Measurements from ENCODE around the gene PI3. TPM values are rescaled to one million over a fixed set of nuclear protein-coding genes. Genes with fewer than 3 reads are reported as not detected.

Gene PI3
- total and polyA plus RNA-seq, 9 of the 15 experiments (the other 6 are each of a cell fraction or from before 2014, with no cell fraction given), result not detected

- Histone ChIP-seq H3K9me1 (ENCODE audit: control insufficient read depth, insufficient read depth, low read length) (no peaks in the 10 kb centered on the region), H2AFZ (ENCODE audit: low read depth, low read length) (no peak within 1 kb of the TSS), H3K9ac (ENCODE audit: insufficient read depth in 1 of 2, low read depth in 2 of 2, low read length in 2 of 2) (no peak within 1 kb of the TSS), H3K4me2 (ENCODE audit: insufficient read depth, low read length) (no peak within 1 kb of the TSS), H3K4me1 (replicated peaks in 1 of 2; ENCODE audit: control insufficient read depth in 2 of 2, insufficient read depth in 2 of 2, low read length in 2 of 2) (no peaks in the 10 kb centered on the region), H3K79me2 (ENCODE audit: control insufficient read depth, insufficient read depth, low read length) (no peaks in the 10 kb centered on the region), H4K20me1 (replicated peaks; ENCODE audit: control insufficient read depth, insufficient read depth, low read length) (no peaks in the 10 kb centered on the region), H3K36me3 (ENCODE audit: control insufficient read depth, insufficient read depth, low read length) (no peaks in the 10 kb centered on the region), H3K9me3 (replicated peaks; ENCODE audit: control insufficient read depth, insufficient read depth, low read depth, low read length) (no peaks in the 10 kb centered on the region), H3K27me3 (ENCODE audit: control insufficient read depth in 2 of 2, insufficient read depth in 2 of 2, low read length in 2 of 2) (peaks cover 0 to 10% of the 10 kb centered on the region in 2 experiments; a peak in 2 of 5 replicates), H3K27ac (ENCODE audit: extremely low read depth, low read depth, low read length) (no peak within 1 kb of the TSS), H3K4me3 (no peak within 1 kb of the TSS)
- ChIA-PET CTCF (ENCODE audit: low intra/inter-chr PET ratio) (no interaction called here), POLR2A (no interaction called here)
- in situ Hi-C loops (cut with MboI) (no loop called here), intact Hi-C loops (cut with micrococcal nuclease) (no loop called here)
- no peak for ATAC-seq
- no peak for DNase-seq (ENCODE audit: extremely low read depth in 1 of 4, low spot score in 3 of 4)
- no TSS peak for BruUV-seq (replicated peaks)
- FAIRE-seq, result no peak
- 0% methylated on average over 4 of the region's 4 CpGs for WGBS (ENCODE audit: insufficient coverage, low coverage, missing lambda C conversion rate)
- TF ChIP-seq NFYB (IDR thresholded peaks at IDR 0.05; ENCODE audit: extremely low read depth, insufficient read length), result no peak
- TF ChIP-seq KDM2B (CRISPR knock-in tag; IDR thresholded peaks at IDR 0.05), result no peak
- no peak for TF ChIP-seq ZBTB17 (CRISPR knock-in tag; IDR thresholded peaks at IDR 0.05)
Observed at GRCh38 chr20:45221076-45221475, 46.4 kb downstream of the PI3 start, which contains the start of gene SEMG2. SEMG2 (plus strand) TSS chr20:45221373; CDS start chr20:45221390, 17 bp downstream.

- in situ Hi-C loops (cut with MboI), result no loop called here
Observed at GRCh38 chr20:45223136-45223535, 48.4 kb downstream of the PI3 start.

More at GRCh38 chr20:45223136-45223535, 48.4 kb downstream of the PI3 start:
- no peaks in the 10 kb centered on the region for H3K79me2 ChIP-seq (ENCODE audit: control insufficient read depth, insufficient read depth, low read length)
- POLR2A ChIA-PET, result no interaction called here
- no peaks in the 10 kb centered on the region for H3K36me3 ChIP-seq (ENCODE audit: control insufficient read depth, insufficient read depth, low read length)
- peaks cover 0 to 10% of the 10 kb centered on the region in 2 experiments; a peak in 2 of 5 replicates for H3K27me3 ChIP-seq (ENCODE audit: control insufficient read depth in 2 of 2, insufficient read depth in 2 of 2, low read length in 2 of 2)
- H3K9me1 ChIP-seq (ENCODE audit: control insufficient read depth, insufficient read depth, low read length), result no peaks in the 10 kb centered on the region
- H3K4me3 ChIP-seq, result no peak overlapping the region
- CTCF ChIA-PET (ENCODE audit: low intra/inter-chr PET ratio), result no interaction called here
- no peak for ATAC-seq
- H3K4me2 ChIP-seq (ENCODE audit: insufficient read depth, low read length), result no peak overlapping the region
- no TSS peak for BruUV-seq (replicated peaks)
- DNase-seq (ENCODE audit: extremely low read depth in 1 of 4, low spot score in 3 of 4), result no peak
- no peaks in the 10 kb centered on the region for H4K20me1 ChIP-seq (replicated peaks; ENCODE audit: control insufficient read depth, insufficient read depth, low read length)
- intact Hi-C loops (cut with micrococcal nuclease), result no loop called here
- H2AFZ ChIP-seq (ENCODE audit: low read depth, low read length), result no peak overlapping the region
- FAIRE-seq, result no peak
- no peak for TF ChIP-seq SETDB1 (IDR thresholded peaks at IDR 0.05; ENCODE audit: low read length)
- TF ChIP-seq RFX1 (IDR thresholded peaks at IDR 0.05), result peak; percentile 75
- H3K4me1 ChIP-seq (replicated peaks in 1 of 2; ENCODE audit: control insufficient read depth in 2 of 2, insufficient read depth in 2 of 2, low read length in 2 of 2), result no peaks in the 10 kb centered on the region
- H3K9ac ChIP-seq (ENCODE audit: insufficient read depth in 1 of 2, low read depth in 2 of 2, low read length in 2 of 2), result no peak overlapping the region
- H3K27ac ChIP-seq (ENCODE audit: extremely low read depth, low read depth, low read length), result no peak overlapping the region
- H3K9me3 ChIP-seq (replicated peaks; ENCODE audit: control insufficient read depth, insufficient read depth, low read depth, low read length), result no peaks in the 10 kb centered on the region

Other genes with a start within 250 kb of the PI3 start
Only the 7 nearest of the 15 such genes appear.
- gene KCNS1, start 73.8 kb upstream of the PI3 start, total RNA-seq (2014; rRNA removed), result not detected in 2 replicates
- gene KCNS1, start 73.8 kb upstream of the PI3 start, total RNA-seq (2014; rRNA removed; fragmentation: Illumina TruSeq; extraction: Trizol), result not detected in 2 replicates
- gene KCNS1, start 73.8 kb upstream of the PI3 start, total RNA-seq (2015; rRNA removed; fragmentation: Illumina TruSeq; extraction: Trizol), result not detected in 2 replicates
- not detected in 2 replicates for gene KCNS1, start 73.8 kb upstream of the PI3 start, total RNA-seq (2021)
- gene KCNS1, start 73.8 kb upstream of the PI3 start, polyA plus RNA-seq (2011; rRNA removed), result not detected in 2 replicates
- gene KCNS1, start 73.8 kb upstream of the PI3 start, polyA plus RNA-seq (2014; fragmentation: Illumina TruSeq; extraction: Trizol), result not detected in 2 replicates
- not detected for gene KCNS1, start 73.8 kb upstream of the PI3 start, polyA plus RNA-seq (2014; fragmentation: Nextera tagmentation; extraction: Ambion mirVana)
- not detected in 2 replicates for gene KCNS1, start 73.8 kb upstream of the PI3 start, polyA plus RNA-seq (2014; rRNA removed)
- not detected in 2 replicates for gene WFDC5, start 59.7 kb upstream of the PI3 start, total RNA-seq (2014; rRNA removed)
- gene WFDC5, start 59.7 kb upstream of the PI3 start, total RNA-seq (2014; rRNA removed; fragmentation: Illumina TruSeq; extraction: Trizol), result not detected in 2 replicates
- gene WFDC5, start 59.7 kb upstream of the PI3 start, total RNA-seq (2015; rRNA removed; fragmentation: Illumina TruSeq; extraction: Trizol), result not detected in 2 replicates
- not detected in 2 replicates for gene WFDC5, start 59.7 kb upstream of the PI3 start, total RNA-seq (2021)
- gene WFDC5, start 59.7 kb upstream of the PI3 start, polyA plus RNA-seq (2011; rRNA removed), result not detected in 2 replicates
- not detected in 2 replicates for gene WFDC5, start 59.7 kb upstream of the PI3 start, polyA plus RNA-seq (2014; fragmentation: Illumina TruSeq; extraction: Trizol)
- not detected for gene WFDC5, start 59.7 kb upstream of the PI3 start, polyA plus RNA-seq (2014; fragmentation: Nextera tagmentation; extraction: Ambion mirVana)
- not detected in 2 replicates for gene WFDC5, start 59.7 kb upstream of the PI3 start, polyA plus RNA-seq (2014; rRNA removed)
- gene WFDC12, start 50.4 kb upstream of the PI3 start, total RNA-seq (2014; rRNA removed), result not detected in 2 replicates
- not detected in 2 replicates for gene WFDC12, start 50.4 kb upstream of the PI3 start, total RNA-seq (2014; rRNA removed; fragmentation: Illumina TruSeq; extraction: Trizol)
- not detected in 2 replicates for gene WFDC12, start 50.4 kb upstream of the PI3 start, total RNA-seq (2015; rRNA removed; fragmentation: Illumina TruSeq; extraction: Trizol)
- not detected in 2 replicates for gene WFDC12, start 50.4 kb upstream of the PI3 start, total RNA-seq (2021)
- not detected in 2 replicates for gene WFDC12, start 50.4 kb upstream of the PI3 start, polyA plus RNA-seq (2011; rRNA removed)
- not detected in 2 replicates for gene WFDC12, start 50.4 kb upstream of the PI3 start, polyA plus RNA-seq (2014; fragmentation: Illumina TruSeq; extraction: Trizol)
- not detected for gene WFDC12, start 50.4 kb upstream of the PI3 start, polyA plus RNA-seq (2014; fragmentation: Nextera tagmentation; extraction: Ambion mirVana)
- gene WFDC12, start 50.4 kb upstream of the PI3 start, polyA plus RNA-seq (2014; rRNA removed), result not detected in 2 replicates
- gene SEMG1, start 32.1 kb downstream of the PI3 start, total RNA-seq (2014; rRNA removed), result not detected in 2 replicates
- not detected in 2 replicates for gene SEMG1, start 32.1 kb downstream of the PI3 start, total RNA-seq (2014; rRNA removed; fragmentation: Illumina TruSeq; extraction: Trizol)
- gene SEMG1, start 32.1 kb downstream of the PI3 start, total RNA-seq (2015; rRNA removed; fragmentation: Illumina TruSeq; extraction: Trizol), result not detected in 2 replicates
- not detected in 2 replicates for gene SEMG1, start 32.1 kb downstream of the PI3 start, total RNA-seq (2021)
- gene SEMG1, start 32.1 kb downstream of the PI3 start, polyA plus RNA-seq (2011; rRNA removed), result not detected in 2 replicates
- gene SEMG1, start 32.1 kb downstream of the PI3 start, polyA plus RNA-seq (2014; fragmentation: Illumina TruSeq; extraction: Trizol), result not detected in 2 replicates
- not detected for gene SEMG1, start 32.1 kb downstream of the PI3 start, polyA plus RNA-seq (2014; fragmentation: Nextera tagmentation; extraction: Ambion mirVana)
- gene SEMG1, start 32.1 kb downstream of the PI3 start, polyA plus RNA-seq (2014; rRNA removed), result not detected in 2 replicates
- not detected in 2 replicates for gene SEMG2, start 46.5 kb downstream of the PI3 start, total RNA-seq (2014; rRNA removed)
- gene SEMG2, start 46.5 kb downstream of the PI3 start, total RNA-seq (2014; rRNA removed; fragmentation: Illumina TruSeq; extraction: Trizol), result not detected in 2 replicates
- gene SEMG2, start 46.5 kb downstream of the PI3 start, total RNA-seq (2015; rRNA removed; fragmentation: Illumina TruSeq; extraction: Trizol), result not detected in 2 replicates
- not detected in 2 replicates for gene SEMG2, start 46.5 kb downstream of the PI3 start, total RNA-seq (2021)
- gene SEMG2, start 46.5 kb downstream of the PI3 start, polyA plus RNA-seq (2011; rRNA removed), result not detected in 2 replicates
- gene SEMG2, start 46.5 kb downstream of the PI3 start, polyA plus RNA-seq (2014; fragmentation: Illumina TruSeq; extraction: Trizol), result not detected in 2 replicates
- gene SEMG2, start 46.5 kb downstream of the PI3 start, polyA plus RNA-seq (2014; fragmentation: Nextera tagmentation; extraction: Ambion mirVana), result not detected
- not detected in 2 replicates for gene SEMG2, start 46.5 kb downstream of the PI3 start, polyA plus RNA-seq (2014; rRNA removed)
- not detected in 2 replicates for gene SLPI, start 79.7 kb downstream of the PI3 start, total RNA-seq (2014; rRNA removed)
- gene SLPI, start 79.7 kb downstream of the PI3 start, total RNA-seq (2014; rRNA removed; fragmentation: Illumina TruSeq; extraction: Trizol), result not detected in 2 replicates
- gene SLPI, start 79.7 kb downstream of the PI3 start, total RNA-seq (2015; rRNA removed; fragmentation: Illumina TruSeq; extraction: Trizol), result not detected in 2 replicates
- 0.67 and 0.78 TPM in 2 replicates for gene SLPI, start 79.7 kb downstream of the PI3 start, total RNA-seq (2021)
- not detected in 2 replicates for gene SLPI, start 79.7 kb downstream of the PI3 start, polyA plus RNA-seq (2011; rRNA removed)
- gene SLPI, start 79.7 kb downstream of the PI3 start, polyA plus RNA-seq (2014; fragmentation: Illumina TruSeq; extraction: Trizol), result not detected in 2 replicates
- gene SLPI, start 79.7 kb downstream of the PI3 start, polyA plus RNA-seq (2014; fragmentation: Nextera tagmentation; extraction: Ambion mirVana), result not detected
- gene SLPI, start 79.7 kb downstream of the PI3 start, polyA plus RNA-seq (2014; rRNA removed), result not detected in 2 replicates
- not detected in 2 replicates for gene RBPJL, start 131.9 kb downstream of the PI3 start, total RNA-seq (2014; rRNA removed)
- gene RBPJL, start 131.9 kb downstream of the PI3 start, total RNA-seq (2014; rRNA removed; fragmentation: Illumina TruSeq; extraction: Trizol), result not detected in 2 replicates
- gene RBPJL, start 131.9 kb downstream of the PI3 start, total RNA-seq (2015; rRNA removed; fragmentation: Illumina TruSeq; extraction: Trizol), result not detected in 2 replicates
- not detected in 2 replicates for gene RBPJL, start 131.9 kb downstream of the PI3 start, total RNA-seq (2021)
- not detected in 2 replicates for gene RBPJL, start 131.9 kb downstream of the PI3 start, polyA plus RNA-seq (2011; rRNA removed)
- gene RBPJL, start 131.9 kb downstream of the PI3 start, polyA plus RNA-seq (2014; fragmentation: Illumina TruSeq; extraction: Trizol), result not detected in 2 replicates
- gene RBPJL, start 131.9 kb downstream of the PI3 start, polyA plus RNA-seq (2014; fragmentation: Nextera tagmentation; extraction: Ambion mirVana), result not detected
- not detected in 2 replicates for gene RBPJL, start 131.9 kb downstream of the PI3 start, polyA plus RNA-seq (2014; rRNA removed)

Data from K562 (cell line).